ENCODE results near the gene TCOF1.

GRCh38 chr5:150322202-150322601, 35.3 kb upstream of the TCOF1 start:
- TF ChIP-seq, protein P1, sequence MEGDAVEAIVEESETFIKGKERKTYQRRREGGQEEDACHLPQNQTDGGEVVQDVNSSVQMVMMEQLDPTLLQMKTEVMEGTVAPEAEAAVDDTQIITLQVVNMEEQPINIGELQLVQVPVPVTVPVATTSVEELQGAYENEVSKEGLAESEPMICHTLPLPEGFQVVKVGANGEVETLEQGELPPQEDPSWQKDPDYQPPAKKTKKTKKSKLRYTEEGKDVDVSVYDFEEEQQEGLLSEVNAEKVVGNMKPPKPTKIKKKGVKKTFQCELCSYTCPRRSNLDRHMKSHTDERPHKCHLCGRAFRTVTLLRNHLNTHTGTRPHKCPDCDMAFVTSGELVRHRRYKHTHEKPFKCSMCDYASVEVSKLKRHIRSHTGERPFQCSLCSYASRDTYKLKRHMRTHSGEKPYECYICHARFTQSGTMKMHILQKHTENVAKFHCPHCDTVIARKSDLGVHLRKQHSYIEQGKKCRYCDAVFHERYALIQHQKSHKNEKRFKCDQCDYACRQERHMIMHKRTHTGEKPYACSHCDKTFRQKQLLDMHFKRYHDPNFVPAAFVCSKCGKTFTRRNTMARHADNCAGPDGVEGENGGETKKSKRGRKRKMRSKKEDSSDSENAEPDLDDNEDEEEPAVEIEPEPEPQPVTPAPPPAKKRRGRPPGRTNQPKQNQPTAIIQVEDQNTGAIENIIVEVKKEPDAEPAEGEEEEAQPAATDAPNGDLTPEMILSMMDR (optimal IDR thresholded peaks at IDR 0.05 in 1 of 3, IDR thresholded peaks at IDR 0.05 in 1 of 3, conservative IDR thresholded peaks at IDR 0.05 in 1 of 3; ENCODE audit: extremely low read depth in 1 of 3, insufficient read depth in 2 of 3, low read length in 3 of 3) = no peak
- no peak for TF ChIP-seq EZH2 (IDR thresholded peaks at IDR 0.05; ENCODE audit: low read length)

All from keratinocyte (primary cell).